Left lung (tissue), 10 donors: ENCODE data around the gene CLDN19. TPM values are rescaled to one million over a fixed set of nuclear protein-coding genes. Genes with fewer than 3 reads are reported as not detected.

Experiments used
- ATAC-seq: fragments of 200-7000 bp; cut with Tn5 transposase; one replicate; pipeline ENCODE4 v1.9.1; 2020; ENCODE audit warnings: moderate library complexity
- DNase-seq, 4 donors: peaks; one replicate each; pipeline ENCODE4 v3.0.0-alpha.2; 2013 to 2020
- H3K27ac ChIP-seq, 2 donors: fragments of 200-600 bp; sonication (generic) in 1 of 2; one replicate each; pipeline versions ENCODE4 v1.5.0 to v1.8.0; 2020 to 2021
- H3K27me3 ChIP-seq, 2 donors: fragments of 200-600 bp; sonication (generic) in 1 of 2; one replicate each; pipeline versions ENCODE4 v1.5.0 to v1.8.0; 2020 to 2021
- H3K36me3 ChIP-seq, 2 donors: fragments of 200-600 bp; sonication (generic) in 1 of 2; one replicate each; pipeline versions ENCODE4 v1.5.0 to v1.8.0; 2020 to 2021
- H3K4me1 ChIP-seq, 2 donors: fragments of 200-600 bp; one replicate each; pipeline ENCODE4 v1.8.0; 2021
- H3K4me3 ChIP-seq, 2 donors: fragments of 200-600 bp; sonication (generic) in 1 of 2; one replicate each; pipeline versions ENCODE4 v1.5.0 to v1.8.0; 2020 to 2021; ENCODE audit warnings: mild to moderate bottlenecking in 1 of 2
- H3K9me3 ChIP-seq, 2 donors: fragments of 200-600 bp; sonication (generic) in 1 of 2; one replicate each; pipeline versions ENCODE4 v1.5.0 to v1.8.0; 2020 to 2021
- CTCF ChIP-seq, 2 donors: fragments of 200-600 bp; sonication (generic) in 1 of 2; IDR thresholded peaks; one replicate each; pipeline versions ENCODE4 v1.5.0 to v1.8.0; 2021; ENCODE audit warnings: antibody characterized with exemption in 2 of 2
- intact Hi-C, 2 donors: fragments of 100-400 bp; cut with DNase I; formaldehyde crosslinking; loops; one replicate each; pipeline versions ENCODE4 v1.11.2 to v1.14.2; 2022
- polyA plus RNA-seq, 6 donors: library from polyadenylated mRNA; unstranded; fragments of 120-200 nt; gene quantifications; one replicate each; pipeline ENCODE4 v1.2.1, GENCODE V29; 2013; ENCODE audit not compliant: insufficient read length in 6 of 6
- total RNA-seq, 2 donors: library from RNA; stranded (reverse); fragmentation: NEBNext Ultra II Directional; extraction: Animal tissue kit (Norgen Biotek cat#: 25700); gene quantifications; one replicate each; pipeline ENCODE4 v1.2.1, GENCODE V29; 2021
- donor health status: DM: no; HTN: yes; CAD: no.
- donor health status: DM: no; HTN: no; CAD: no.

The CLDN19 gene
- total and polyA plus RNA-seq, 8 donors, result 16.5 to 24.1 (median 21.0) TPM; not detected in 2

GRCh38 chr1:42767510-42768000, 27.5 kb upstream of the CLDN19 start:
- no peak for DNase-seq
- H3K9me3 ChIP-seq, result no peaks in the 10 kb centered on the region
- peak overlapping the region; percentile 98 to 99 for H3K4me3 ChIP-seq
- H3K27ac ChIP-seq, result peak overlapping the region; percentile 77 to 92
- peaks cover 0 to 1% of the 10 kb centered on the region in 2 donors for H3K36me3 ChIP-seq
- no peaks in the 10 kb centered on the region for H3K27me3 ChIP-seq
- intact Hi-C loops, result no loop called here
- ATAC-seq, result peak; percentile 21
- TF ChIP-seq CTCF (IDR thresholded peaks at IDR 0.05), result no peak
- peaks cover 13 to 46% of the 10 kb centered on the region in 2 donors for H3K4me1 ChIP-seq

GRCh38 chr1:42766741-42767509, 26.9 kb upstream of the CLDN19 start, which contains the start of the genes C1orf50 and P3H1:
C1orf50 (plus strand) TSS chr1:42767249; CDS start chr1:42767312, 63 bp downstream.
P3H1 (minus strand) TSS chr1:42767028; CDS start chr1:42766971, 57 bp downstream.
- TF ChIP-seq CTCF (IDR thresholded peaks at IDR 0.05), result peak in 1 of 2 donors; percentile 22
- Histone ChIP-seq H3K4me1 (peaks cover 13 to 50% of the 10 kb centered on the region in 2 donors), H3K27ac (peak within 1 kb of the TSS; percentile 90 to 92), H3K4me3 (peak within 1 kb of the TSS; percentile 98 to 99), H3K27me3 (no peaks in the 10 kb centered on the region), H3K36me3 (peaks cover 0 to 7% of the 10 kb centered on the region in 2 donors), H3K9me3 (no peaks in the 10 kb centered on the region)
- DNase-seq (peak; percentile 99 to 100 (median 100)), ATAC-seq (peak; percentile 96)
- intact Hi-C loops, result no loop called here

- peak overlapping the region; percentile 90 to 92 for H3K27ac ChIP-seq
- peak; percentile 20 for ATAC-seq
- peaks cover 13 to 50% of the 10 kb centered on the region in 2 donors for H3K4me1 ChIP-seq
- H3K4me3 ChIP-seq, result peak overlapping the region; percentile 92 to 99
- H3K36me3 ChIP-seq, result peaks cover 0 to 16% of the 10 kb centered on the region in 2 donors
- H3K9me3 ChIP-seq, result no peaks in the 10 kb centered on the region
- TF ChIP-seq CTCF (IDR thresholded peaks at IDR 0.05), result peak; percentile 27 to 43
- H3K27me3 ChIP-seq, result no peaks in the 10 kb centered on the region
- intact Hi-C loops, result no loop called here
- peak in 2 of 4 donors; percentile 62 to 80 for DNase-seq
These were observed 26.1 kb upstream of the CLDN19 start for GRCh38 chr1:42765832-42766740.

- H3K4me3 ChIP-seq, result peak overlapping the region; percentile 92 to 99
- H3K27ac ChIP-seq, result peak overlapping the region in 1 of 2 donors; percentile 90
- H3K27me3 ChIP-seq, result no peaks in the 10 kb centered on the region
- peaks cover 13 to 50% of the 10 kb centered on the region in 2 donors for H3K4me1 ChIP-seq
- DNase-seq (peak in 1 of 4 donors; percentile 13), ATAC-seq (no peak)
- intact Hi-C loops, result no loop called here
- no peaks in the 10 kb centered on the region for H3K9me3 ChIP-seq
- peaks cover 0 to 22% of the 10 kb centered on the region in 2 donors for H3K36me3 ChIP-seq
- no peak for TF ChIP-seq CTCF (IDR thresholded peaks at IDR 0.05)
These were observed 25.2 kb upstream of the CLDN19 start for GRCh38 chr1:42765269-42765668.
